Gastrocnemius medialis (tissue), 4 donors: Measurements from ENCODE around the gene PTPRJ. TPM values are rescaled to one million over a fixed set of nuclear protein-coding genes. Genes with fewer than 3 reads are reported as not detected.

Source experiments
- ATAC-seq, 2 donors: fragments of 150-250 bp; one replicate each; pipeline ENCODE4 v1.9.1; 2016
- DNase-seq, 2 donors: peaks; one replicate each; pipeline ENCODE4 v3.0.0-alpha.2; 2019
- H3K27ac ChIP-seq, 4 donors: fragments of 200-600 bp; sonication (generic); 1 replicate in 1 of 4; 2 replicates in 3 of 4; pipeline ENCODE4 v1.5.1; 2016 to 2018; ENCODE audit warnings: mild to moderate bottlenecking in 2 of 4, moderate library complexity in 1 of 4
- H3K27me3 ChIP-seq, 3 donors: fragments of 200-600 bp; sonication (generic) in 2 of 3; 1 replicate in 1 of 3; 2 replicates in 2 of 3; pipeline versions ENCODE4 v1.5.1 to v1.6.0; 2016 to 2019; ENCODE audit warnings: mild to moderate bottlenecking in 1 of 3, moderate library complexity in 1 of 3
- H3K36me3 ChIP-seq, 2 donors: fragments of 200-600 bp; sonication (generic) in 1 of 2; one replicate each; pipeline ENCODE4 v1.5.1; 2017 to 2018
- H3K4me1 ChIP-seq, 2 donors: fragments of 200-600 bp; sonication (generic) in 1 of 2; one replicate each; pipeline ENCODE4 v1.5.1; 2016 to 2017; ENCODE audit warnings: mild to moderate bottlenecking in 2 of 2
- H3K4me3 ChIP-seq, 4 donors: fragments of 200-600 bp; sonication (generic) in 3 of 4; 1 replicate in 1 of 4; 2 replicates in 3 of 4; pipeline ENCODE4 v1.5.1; 2016 to 2019; ENCODE audit warnings: mild to moderate bottlenecking in 2 of 4
- H3K9me3 ChIP-seq, 3 donors: fragments of 200-600 bp; sonication (generic) in 2 of 3; 1 replicate in 1 of 3; 2 replicates in 2 of 3; pipeline ENCODE4 v1.5.1; 2016 to 2019
- CTCF ChIP-seq, 5 experiments: fragments of 450-650 bp in 3 of 5; fragments of 200-600 bp in 2 of 5; sonication (generic) in 2 of 5; IDR thresholded peaks in 4 of 5; conservative IDR thresholded peaks in 1 of 5; 1 replicate in 4 of 5; 2 replicates in 1 of 5; pipeline ENCODE4 v1.5.1; 2016 to 2019; ENCODE audit warnings: antibody characterized with exemption in 5 of 5, mild to moderate bottlenecking in 3 of 5, moderate library complexity in 3 of 5
- POLR2A ChIP-seq, 2 donors: fragments of 450-650 bp; IDR thresholded peaks; one replicate each; pipeline ENCODE4 v1.6.1; 2017; ENCODE audit warnings: antibody characterized with exemption in 2 of 2, mild to moderate bottlenecking in 2 of 2, moderate library complexity in 2 of 2
- in situ Hi-C, 4 donors: fragments of 200-750 bp; cut with MboI; loops; one replicate each; pipeline versions ENCODE4 v1.15.0 to v1.8.0; 2017; ENCODE audit warnings: low sequenced_read_pairs in 4 of 4
- intact Hi-C: fragments of 100-400 bp; cut with DNase I; formaldehyde crosslinking; loops from one replicate; pipeline ENCODE4 v1.15.1; 2023; ENCODE audit warnings: low total_unique reads
- total RNA-seq, 4 donors: library from RNA; depleted of rRNA; stranded (reverse); fragments of >200 nt; gene quantifications; one replicate each; pipeline versions ENCODE4 v1.1.0 to v1.2.3, GENCODE V29; 2016

Gene PTPRJ
- total RNA-seq, 4 donors from 2014 or later = 5.4 to 9.0 (median 5.6) TPM

DNA sequence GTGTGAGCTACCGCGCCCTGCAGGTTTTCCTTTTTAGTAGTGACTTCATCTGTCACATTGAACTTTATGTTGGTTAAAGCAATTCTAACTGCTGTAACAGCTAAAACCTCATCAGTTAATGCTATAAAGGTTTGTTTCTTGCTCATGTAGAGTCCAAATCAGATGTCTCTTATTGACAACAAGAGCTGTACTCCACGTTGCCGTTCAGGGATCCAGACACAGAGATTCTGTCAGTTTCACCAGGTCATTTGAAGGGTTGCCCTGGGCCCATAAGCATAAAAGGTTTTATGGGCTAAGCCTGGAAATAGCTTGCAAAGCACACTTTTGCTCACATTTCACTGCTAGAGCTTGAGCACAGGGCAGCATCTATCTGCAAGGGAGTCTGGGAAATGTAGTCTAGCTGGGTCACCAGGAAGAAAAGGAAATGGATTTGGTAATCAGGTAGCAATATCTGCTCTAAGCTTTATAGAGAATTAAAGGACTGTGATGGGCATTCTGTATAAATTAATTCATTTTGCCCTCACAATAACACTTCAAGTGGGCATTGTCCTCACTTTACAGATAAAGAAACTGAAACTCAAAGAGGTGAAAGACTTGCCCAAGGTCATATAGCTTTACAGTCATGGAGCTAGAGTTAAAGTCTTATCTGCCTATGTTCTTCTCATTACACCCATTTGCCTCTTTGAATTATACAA lies 25.2 kb upstream of the PTPRJ start:
- no peak for TF ChIP-seq CTCF (IDR thresholded peaks at IDR 0.05 in 4 of 5, conservative IDR thresholded peaks at IDR 0.05 in 1 of 5)
- no peak for TF ChIP-seq POLR2A (IDR thresholded peaks at IDR 0.05)
- H3K9me3 ChIP-seq = no peaks in the 10 kb centered on the region
- H3K27ac ChIP-seq = no peak overlapping the region
- intact Hi-C loops = no loop called here
- in situ Hi-C loops = no loop called here
- H3K4me3 ChIP-seq = no peak overlapping the region
- no peak for ATAC-seq
- no peaks in the 10 kb centered on the region for H3K36me3 ChIP-seq
- no peaks in the 10 kb centered on the region for H3K4me1 ChIP-seq
- H3K27me3 ChIP-seq = no peaks in the 10 kb centered on the region
- no peak for DNase-seq

- no peak for ATAC-seq
- Histone ChIP-seq H3K27ac (no peak overlapping the region), H3K27me3 (no peaks in the 10 kb centered on the region), H3K36me3 (no peaks in the 10 kb centered on the region), H3K4me3 (no peak overlapping the region), H3K4me1 (no peaks in the 10 kb centered on the region), H3K9me3 (no peaks in the 10 kb centered on the region)
- intact Hi-C loops (no loop called here), in situ Hi-C loops (no loop called here)
- no peak for TF ChIP-seq POLR2A (IDR thresholded peaks at IDR 0.05)
- no peak for TF ChIP-seq CTCF (IDR thresholded peaks at IDR 0.05 in 4 of 5, conservative IDR thresholded peaks at IDR 0.05 in 1 of 5)
- DNase-seq = no peak
These were observed 20.3 kb upstream of the PTPRJ start for GRCh38 chr11:47960015-47960414.

DNA sequence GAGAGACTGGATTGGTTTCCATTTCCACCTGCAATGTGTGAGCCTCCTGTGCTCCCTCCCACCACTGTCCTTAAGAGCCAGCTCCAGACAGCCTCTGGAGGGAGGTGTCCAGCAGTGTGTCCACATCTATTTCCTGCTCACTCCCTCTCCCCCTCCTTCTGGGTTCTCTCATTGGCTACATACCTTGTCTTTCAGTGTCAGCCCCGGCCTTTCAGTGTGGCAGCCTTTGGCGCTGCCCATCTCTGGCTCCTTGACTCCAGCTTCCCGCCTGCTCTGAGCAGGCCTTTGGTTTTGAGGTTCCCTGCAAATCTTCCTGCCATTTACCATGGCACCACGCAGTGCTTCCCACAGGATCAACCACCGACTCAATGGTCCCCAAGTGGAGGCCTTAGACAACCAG lies 19.0 kb upstream of the PTPRJ start:
- no peak for DNase-seq
- no peak overlapping the region for H3K27ac ChIP-seq
- H3K9me3 ChIP-seq = no peaks in the 10 kb centered on the region
- ATAC-seq = no peak
- in situ Hi-C loops (no loop called here), intact Hi-C loops (no loop called here)
- H3K36me3 ChIP-seq = no peaks in the 10 kb centered on the region
- H3K4me3 ChIP-seq = no peak overlapping the region
- no peaks in the 10 kb centered on the region for H3K4me1 ChIP-seq
- H3K27me3 ChIP-seq = no peaks in the 10 kb centered on the region
- TF ChIP-seq CTCF (IDR thresholded peaks at IDR 0.05 in 4 of 5, conservative IDR thresholded peaks at IDR 0.05 in 1 of 5) (no peak), POLR2A (IDR thresholded peaks at IDR 0.05) (no peak)

GRCh38 chr11:47964546-47964945 lies 15.8 kb upstream of the PTPRJ start:
- TF ChIP-seq POLR2A (IDR thresholded peaks at IDR 0.05) = no peak
- TF ChIP-seq CTCF (IDR thresholded peaks at IDR 0.05 in 4 of 5, conservative IDR thresholded peaks at IDR 0.05 in 1 of 5) = no peak
- intact Hi-C loops = no loop called here
- DNase-seq (peak; percentile 20 to 49), ATAC-seq (peak; percentile 89 to 95)
- in situ Hi-C loops = no loop called here
- Histone ChIP-seq H3K27ac (peak overlapping the region in 1 of 4 donors; percentile 64), H3K4me3 (no peak overlapping the region), H3K9me3 (no peaks in the 10 kb centered on the region), H3K36me3 (no peaks in the 10 kb centered on the region), H3K27me3 (no peaks in the 10 kb centered on the region), H3K4me1 (no peaks in the 10 kb centered on the region)
